Right atrium auricular region (tissue), 2 donors: ENCODE measurements around the gene XKR7. TPM values are rescaled to one million over a fixed set of nuclear protein-coding genes. Genes with fewer than 3 reads are reported as not detected.

Experiments
- DNase-seq: peaks from one replicate; pipeline ENCODE4 v3.0.0-alpha.2; 2019; ENCODE audit warnings: low spot score
- H3K27ac ChIP-seq, 2 donors: fragments of 200-600 bp; sonication (generic); 1 replicate in 1 of 2; 2 replicates in 1 of 2; pipeline ENCODE4 v1.5.1; 2016 to 2019
- H3K27me3 ChIP-seq, 2 donors: fragments of 200-600 bp; sonication (generic); one replicate each; pipeline versions ENCODE4 v1.5.1 to v1.6.0; 2017 to 2019
- H3K36me3 ChIP-seq: fragments of 200-600 bp; sonication (generic); one replicate; pipeline ENCODE4 v1.5.1; 2016
- H3K4me1 ChIP-seq, 2 donors: fragments of 200-600 bp; sonication (generic); one replicate each; pipeline versions ENCODE4 v1.5.1 to v1.6.0; 2017 to 2019
- H3K4me3 ChIP-seq, 2 donors: fragments of 200-600 bp; sonication (generic); 1 replicate in 1 of 2; 2 replicates in 1 of 2; pipeline ENCODE4 v1.5.1; 2017 to 2019; ENCODE audit warnings: mild to moderate bottlenecking in 1 of 2, moderate library complexity in 1 of 2
- H3K9me3 ChIP-seq, 2 donors: fragments of 200-600 bp; sonication (generic); one replicate each; pipeline ENCODE4 v1.5.1; 2019
- CTCF ChIP-seq, 2 donors: fragments of 200-600 bp; sonication (generic); IDR thresholded peaks; one replicate each; pipeline ENCODE4 v1.5.1; 2019; ENCODE audit warnings: antibody characterized with exemption in 2 of 2
- total RNA-seq, 2 donors: library from RNA; depleted of rRNA; stranded (reverse); fragments of >200 nt; gene quantifications; one replicate each; pipeline ENCODE4 v1.1.0, GENCODE V29; 2016

XKR7 gene
- total RNA-seq, 2 donors from 2014 or later: not detected

GRCh38 chr20:32034581-32035425, 66.9 kb downstream of the XKR7 start:
- Histone ChIP-seq H3K27ac (no peak overlapping the region), H3K9me3 (peaks cover 0 to 5% of the 10 kb centered on the region in 2 donors), H3K27me3 (no peaks in the 10 kb centered on the region), H3K4me1 (peaks cover 0 to 9% of the 10 kb centered on the region in 2 donors), H3K36me3 (no peaks in the 10 kb centered on the region), H3K4me3 (no peak overlapping the region)
- peak; percentile 54 for DNase-seq
- peak in 1 of 2 donors; percentile 34 for TF ChIP-seq CTCF (IDR thresholded peaks at IDR 0.05)

- DNase-seq: no peak
- Histone ChIP-seq H3K27ac (no peak overlapping the region), H3K4me1 (peaks cover 0 to 9% of the 10 kb centered on the region in 2 donors), H3K36me3 (no peaks in the 10 kb centered on the region), H3K4me3 (no peak overlapping the region), H3K27me3 (no peaks in the 10 kb centered on the region), H3K9me3 (peaks cover 0 to 5% of the 10 kb centered on the region in 2 donors)
- TF ChIP-seq CTCF (IDR thresholded peaks at IDR 0.05): no peak
These were observed 67.5 kb downstream of the XKR7 start for GRCh38 chr20:32035426-32035779.

GRCh38 chr20:32036252-32036651, 68.3 kb downstream of the XKR7 start:
- Histone ChIP-seq H3K4me3 (no peak overlapping the region), H3K27me3 (no peaks in the 10 kb centered on the region), H3K9me3 (peaks cover 0 to 5% of the 10 kb centered on the region in 2 donors), H3K27ac (no peak overlapping the region), H3K4me1 (peaks cover 0 to 5% of the 10 kb centered on the region in 2 donors), H3K36me3 (no peaks in the 10 kb centered on the region)
- DNase-seq: no peak
- TF ChIP-seq CTCF (IDR thresholded peaks at IDR 0.05): no peak

GRCh38 chr20:32036716-32037485, 69.0 kb downstream of the XKR7 start:
- H3K4me3 ChIP-seq: no peak overlapping the region
- DNase-seq: no peak
- peaks cover 0 to under 1% of the 10 kb centered on the region in 2 donors for H3K4me1 ChIP-seq
- no peak overlapping the region for H3K27ac ChIP-seq
- no peaks in the 10 kb centered on the region for H3K27me3 ChIP-seq
- H3K36me3 ChIP-seq: no peaks in the 10 kb centered on the region
- H3K9me3 ChIP-seq: peaks cover 0 to 5% of the 10 kb centered on the region in 2 donors
- TF ChIP-seq CTCF (IDR thresholded peaks at IDR 0.05): no peak

- no peaks in the 10 kb centered on the region for H3K4me1 ChIP-seq
These were observed 70.0 kb downstream of the XKR7 start for GRCh38 chr20:32037929-32038328.

More at GRCh38 chr20:32037929-32038328, 70.0 kb downstream of the XKR7 start:
- no peaks in the 10 kb centered on the region for H3K36me3 ChIP-seq
- peaks cover 0 to 5% of the 10 kb centered on the region in 2 donors for H3K9me3 ChIP-seq
- no peak for TF ChIP-seq CTCF (IDR thresholded peaks at IDR 0.05)
- no peak overlapping the region for H3K27ac ChIP-seq
- no peak overlapping the region for H3K4me3 ChIP-seq
- no peak for DNase-seq
- no peaks in the 10 kb centered on the region for H3K27me3 ChIP-seq
